HG02981 (cell line): ENCODE data around the gene ST6GALNAC6.
"Not testable (repeated sequence)": the region's sequence is repeated elsewhere in the genome, so short reads cannot be mapped to it uniquely, and the experiment has no call there.

Experiments used
- ATAC-seq: cut with Tn5 transposase; IDR thresholded peaks from one replicate; pipeline ENCODE4 v1.9.1; 2021; ENCODE audit warnings: mild to moderate bottlenecking, moderate library complexity; ENCODE audit not compliant: unreplicated experiment

ST6GALNAC6 gene

GRCh38 chr9:127876026-127876763, 23.2 kb downstream of the ST6GALNAC6 start:
- ATAC-seq = no peak

GRCh38 chr9:127875306-127875966, 24.0 kb downstream of the ST6GALNAC6 start:
- no peak for ATAC-seq

- no peak for ATAC-seq
Measured at GRCh38 chr9:127874301-127875221, 24.8 kb downstream of the ST6GALNAC6 start.

GRCh38 chr9:127873886-127874285, 25.5 kb downstream of the ST6GALNAC6 start:
- ATAC-seq = no peak

GRCh38 chr9:127873223-127873691, 26.1 kb downstream of the ST6GALNAC6 start:
- no peak for ATAC-seq

- no peak for ATAC-seq
Measured at GRCh38 chr9:127872369-127873222, 26.8 kb downstream of the ST6GALNAC6 start.

GRCh38 chr9:127871531-127871930, 27.9 kb downstream of the ST6GALNAC6 start:
- ATAC-seq = no peak

- no peak for ATAC-seq
Measured at GRCh38 chr9:127870887-127871286, 28.5 kb downstream of the ST6GALNAC6 start.

- ATAC-seq = not testable (repeated sequence)
Measured at GRCh38 chr9:127870153-127870491, 29.3 kb downstream of the ST6GALNAC6 start.

GRCh38 chr9:127869310-127870152, 29.9 kb downstream of the ST6GALNAC6 start:
- peak; percentile 65 for ATAC-seq

GRCh38 chr9:127868278-127868902, 31.0 kb downstream of the ST6GALNAC6 start:
- no peak for ATAC-seq

GRCh38 chr9:127867356-127868277, 31.8 kb downstream of the ST6GALNAC6 start:
- no peak for ATAC-seq

- ATAC-seq = no peak
Measured at GRCh38 chr9:127866535-127866934, 32.9 kb downstream of the ST6GALNAC6 start.

- ATAC-seq = no peak
Measured at GRCh38 chr9:127865645-127866464, 33.5 kb downstream of the ST6GALNAC6 start.

GRCh38 chr9:127863191-127863621, 36.2 kb downstream of the ST6GALNAC6 start:
- ATAC-seq = no peak

- no peak for ATAC-seq
Measured at GRCh38 chr9:127862075-127863011, 37.1 kb downstream of the ST6GALNAC6 start.
